Mesodermal cell (in vitro differentiated cells): ENCODE results near the gene EGFL7.
A peak's percentile ranks its signal among the peaks of the same experiment; 100 is the strongest.
"Not testable (repeated sequence)": the region's sequence is repeated elsewhere in the genome, so short reads cannot be mapped to it uniquely, and the experiment has no call there.

Source experiments
- H3K27ac ChIP-seq: 2 replicates; pipeline ENCODE4 v1.7.0; 2013; ENCODE audit warnings: mild to moderate bottlenecking, low read depth, low read length, moderate library complexity; ENCODE audit not compliant: severe bottlenecking
- H3K36me3 ChIP-seq: 2 replicates; pipeline ENCODE4 v1.7.1; 2013; ENCODE audit warnings: mild to moderate bottlenecking, low read length, moderate library complexity; ENCODE audit not compliant: control insufficient read depth, insufficient read depth
- H3K4me1 ChIP-seq: one replicate; pipeline ENCODE4 v1.7.1; 2013; ENCODE audit warnings: mild to moderate bottlenecking, low read length; ENCODE audit not compliant: insufficient read depth, control insufficient read depth, poor library complexity, severe bottlenecking
- H3K4me3 ChIP-seq: 2 replicates; pipeline ENCODE4 v1.7.0; 2013; ENCODE audit warnings: low read length, control low read depth, mild to moderate bottlenecking; ENCODE audit not compliant: insufficient read depth, poor library complexity, severe bottlenecking; ENCODE audit errors: extremely low read depth
- H3K9me3 ChIP-seq: 2 replicates; pipeline ENCODE4 v1.7.1; 2013; ENCODE audit warnings: mild to moderate bottlenecking, low read length, moderate library complexity; ENCODE audit not compliant: control insufficient read depth
- WGBS, 2 experiments: methylation state at CpG; one replicate each; pipeline ENCODE4 v1.1.5; 2013; ENCODE audit warnings: missing lambda C conversion rate in 2 of 2; ENCODE audit not compliant: insufficient coverage in 2 of 2; 5-methylcytosine and 5-hydroxymethylcytosine counted together

Gene EGFL7

GRCh38 chr9:136631038-136632000 is 31.4 kb upstream of the EGFL7 start:
- H3K4me3 ChIP-seq: no peak overlapping the region
- WGBS, 2 experiments: 59 to 73% methylated on average over 24 to 30 of the region's 31 CpGs

GRCh38 chr9:136632072-136632471 is 30.6 kb upstream of the EGFL7 start:
- H3K4me3 ChIP-seq, H3K9me3 ChIP-seq, H3K4me1 ChIP-seq, H3K36me3 ChIP-seq, H3K27ac ChIP-seq: not testable (repeated sequence)
- WGBS, 2 experiments: no CpG with 5 or more reads among the region's 13 CpGs

More at GRCh38 chr9:136631038-136632000, 31.4 kb upstream of the EGFL7 start:
- H3K36me3 ChIP-seq: no peaks in the 10 kb centered on the region
- no peak overlapping the region for H3K27ac ChIP-seq
- no peaks in the 10 kb centered on the region for H3K9me3 ChIP-seq
- peaks cover 5% of the 10 kb centered on the region for H3K4me1 ChIP-seq

- WGBS, 2 experiments: 91 to 93% methylated on average over 13 to 17 of the region's 36 CpGs
- not testable (repeated sequence) for H3K27ac ChIP-seq
Measured at GRCh38 chr9:136632491-136633106, 30.1 kb upstream of the EGFL7 start.

GRCh38 chr9:136634904-136635303 is 27.8 kb upstream of the EGFL7 start:
- H3K36me3 ChIP-seq: no peaks in the 10 kb centered on the region
- 93 to 94% methylated on average over 5 to 10 of the region's 11 CpGs for WGBS, 2 experiments
- H3K4me1 ChIP-seq: no peaks in the 10 kb centered on the region
- no peak overlapping the region for H3K4me3 ChIP-seq
- no peak overlapping the region for H3K27ac ChIP-seq
- H3K9me3 ChIP-seq: no peaks in the 10 kb centered on the region

More at GRCh38 chr9:136632491-136633106, 30.1 kb upstream of the EGFL7 start:
- not testable (repeated sequence) for H3K4me1 ChIP-seq, H3K9me3 ChIP-seq, H3K4me3 ChIP-seq, H3K36me3 ChIP-seq

- Histone ChIP-seq H3K4me3 (no peak overlapping the region), H3K27ac (no peak overlapping the region)
Measured at GRCh38 chr9:136640171-136641111, 22.3 kb upstream of the EGFL7 start.

GRCh38 chr9:136642439-136642921 is 20.2 kb upstream of the EGFL7 start:
- Histone ChIP-seq H3K9me3 (no peaks in the 10 kb centered on the region), H3K4me1 (peaks cover 20% of the 10 kb centered on the region), H3K36me3 (no peaks in the 10 kb centered on the region), H3K4me3 (no peak overlapping the region), H3K27ac (no peak overlapping the region)
- 53 to 78% methylated on average over 1 to 3 of the region's 7 CpGs for WGBS, 2 experiments

More at GRCh38 chr9:136640171-136641111, 22.3 kb upstream of the EGFL7 start:
- Histone ChIP-seq H3K36me3 (no peaks in the 10 kb centered on the region), H3K4me1 (peaks cover 12% of the 10 kb centered on the region), H3K9me3 (no peaks in the 10 kb centered on the region)
- 84 to 87% methylated on average over 29 of the region's 32 CpGs for WGBS, 2 experiments

GRCh38 chr9:136643596-136644342 is 18.9 kb upstream of the EGFL7 start:
- H3K27ac ChIP-seq: no peak overlapping the region
- H3K4me1 ChIP-seq: peaks cover 20% of the 10 kb centered on the region
- no peak overlapping the region for H3K4me3 ChIP-seq
- 72 to 75% methylated on average over 27 of the region's 31 CpGs for WGBS, 2 experiments
- H3K36me3 ChIP-seq: no peaks in the 10 kb centered on the region
- no peaks in the 10 kb centered on the region for H3K9me3 ChIP-seq

- H3K36me3 ChIP-seq: no peaks in the 10 kb centered on the region
- no peak overlapping the region for H3K4me3 ChIP-seq
- WGBS, 2 experiments: 0 to 4% methylated on average over 3 to 9 of the region's 15 CpGs
- no peak overlapping the region for H3K27ac ChIP-seq
- peaks cover 20% of the 10 kb centered on the region for H3K4me1 ChIP-seq
- H3K9me3 ChIP-seq: no peaks in the 10 kb centered on the region
Measured at GRCh38 chr9:136644343-136644592, 18.4 kb upstream of the EGFL7 start.

GRCh38 chr9:136644593-136645351 is 17.9 kb upstream of the EGFL7 start:
- Histone ChIP-seq H3K4me3 (no peak overlapping the region), H3K36me3 (no peaks in the 10 kb centered on the region), H3K4me1 (peaks cover 20% of the 10 kb centered on the region), H3K9me3 (no peaks in the 10 kb centered on the region), H3K27ac (peak overlapping the region; percentile 67)
- 30 to 38% methylated on average over 25 to 26 of the region's 30 CpGs for WGBS, 2 experiments
